H1 (cell line): ENCODE results near the gene SLC19A1. TPM values are rescaled to one million over a fixed set of nuclear protein-coding genes. Genes with fewer than 3 reads are reported as not detected.

Experiments
- FOSL1 ChIP-seq: IDR thresholded peaks from 2 replicates; pipeline ENCODE4 v1.6.1; 2011; ENCODE audit warnings: mild to moderate bottlenecking, low read depth, low read length, moderate library complexity; ENCODE audit not compliant: insufficient read depth
- KDM1A ChIP-seq: fragments of 200-600, 300-600 bp; sonication (generic); IDR thresholded peaks from 2 replicates; pipeline ENCODE4 v1.7.1; 2016; ENCODE audit warnings: mild to moderate bottlenecking, low read length, borderline replicate concordance
- RBBP5 ChIP-seq: IDR thresholded peaks from 2 replicates; pipeline ENCODE4 v1.7.1; 2012; ENCODE audit warnings: low read depth, mild to moderate bottlenecking, inconsistent platforms, low read length, moderate library complexity, borderline replicate concordance
- SAP30 ChIP-seq: fragments of 300-600 bp; sonication (generic); IDR thresholded peaks from 2 replicates; pipeline ENCODE4 v1.7.1; 2012; ENCODE audit warnings: low read length, moderate library complexity, mild to moderate bottlenecking, inconsistent platforms; ENCODE audit not compliant: insufficient read depth, insufficient replicate concordance
- polyA plus RNA-seq, 7 experiments: library from polyadenylated mRNA; depleted of rRNA in 3 of 7; stranded (reverse) in 5 of 7; unstranded in 2 of 7; fragments of >200 nt in 5 of 7; fragments of 200-250 nt in 2 of 7; gene quantifications; 1 replicate in 5 of 7; 2 replicates in 1 of 7; 4 replicates in 1 of 7; pipeline versions ENCODE4 v1.2.1 to v1.2.3, GENCODE V29; 2011 to 2013; ENCODE audit warnings: missing spikeins in 2 of 7, mixed read lengths in 2 of 7
- total RNA-seq: library from RNA; stranded (reverse); fragmentation: NEBNext Ultra II Directional; extraction: Animal tissue kit (Norgen Biotek cat#: 25700); gene quantifications from 2 replicates; pipeline ENCODE4 v1.2.1, GENCODE V29; 2021

SLC19A1 gene
- total and polyA plus RNA-seq, 2 of the 8 experiments (the other 6 are each of a cell fraction or from before 2014, with no cell fraction given): 31.6 to 43.8 TPM

DNA sequence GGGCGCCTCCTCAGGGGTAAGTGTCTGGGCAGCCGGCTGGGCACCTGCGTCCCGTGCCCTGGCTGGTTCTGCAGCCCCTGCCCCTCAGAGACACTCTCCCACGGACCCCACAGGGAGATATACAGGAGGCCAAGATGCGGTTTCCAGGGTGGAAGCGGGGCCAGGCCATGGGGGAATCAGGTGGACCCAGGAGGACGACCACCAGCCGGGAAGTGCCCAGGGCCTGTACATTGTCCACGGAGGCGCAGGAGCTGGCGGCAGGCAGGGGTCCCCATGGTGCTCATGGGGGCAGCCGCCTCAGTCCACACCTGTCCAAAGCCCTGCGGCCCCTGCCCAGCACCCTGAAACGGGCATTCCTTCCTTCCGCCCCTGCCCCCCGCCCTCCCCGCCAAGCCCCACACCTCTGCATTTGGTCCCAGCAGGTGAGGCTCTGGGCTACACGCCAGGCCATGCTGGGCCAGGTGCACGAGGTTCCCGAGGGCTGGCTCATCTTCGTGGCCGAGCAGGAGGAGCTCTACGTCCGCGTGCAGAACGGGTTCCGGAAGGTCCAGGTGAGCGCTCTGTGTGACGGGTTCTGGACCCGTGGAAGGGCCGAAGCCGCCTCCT, 36.7 kb downstream of the SLC19A1 start (continued):
- no peak for TF ChIP-seq FOSL1
- TF ChIP-seq KDM1A: no peak
- TF ChIP-seq SAP30: no peak
- TF ChIP-seq RBBP5: no peak
- TF ChIP-seq, all 59 proteins: peak for 0
